CD14-positive monocyte (primary cell): ENCODE measurements around the gene TRPC4AP. TPM values are rescaled to one million over a fixed set of nuclear protein-coding genes. Genes with fewer than 3 reads are reported as not detected.

Experiments used
- DNase-seq, 3 donors: peaks; one replicate each; pipeline ENCODE4 v3.0.0-alpha.2; 2011 to 2022
- H2AFZ ChIP-seq: 2 replicates; pipeline ENCODE4 v1.6.0; 2012; ENCODE audit warnings: mild to moderate bottlenecking, low read depth, low read length, inconsistent platforms; ENCODE audit not compliant: insufficient read depth, poor library complexity, severe bottlenecking
- H3K27ac ChIP-seq, 2 donors: 1 replicate in 1 of 2; 2 replicates in 1 of 2; pipeline ENCODE4 v1.5.1; 2012 to 2013; ENCODE audit warnings: low read length in 2 of 2, control low read depth in 1 of 2, inconsistent platforms in 1 of 2, low read depth in 1 of 2, mild to moderate bottlenecking in 1 of 2
- H3K27me3 ChIP-seq, 2 donors: one replicate each; pipeline versions ENCODE4 v1.6.0 to v1.6.1; 2011 to 2013; ENCODE audit warnings: low read length in 2 of 2; ENCODE audit not compliant: control insufficient read depth in 2 of 2, insufficient read depth in 2 of 2
- H3K36me3 ChIP-seq, 2 donors: replicated peaks in 1 of 2; 1 replicate in 1 of 2; 2 replicates in 1 of 2; pipeline versions ENCODE4 v1.5.1 to v1.6.1; 2012 to 2013; ENCODE audit warnings: low read length in 2 of 2, control low read depth in 1 of 2, inconsistent platforms in 1 of 2, mild to moderate bottlenecking in 1 of 2; ENCODE audit not compliant: insufficient read depth in 2 of 2, control insufficient read depth in 1 of 2
- H3K4me1 ChIP-seq, 2 donors: 1 replicate in 1 of 2; 2 replicates in 1 of 2; pipeline versions ENCODE4 v1.5.1 to v1.6.1; 2012 to 2013; ENCODE audit warnings: low read length in 2 of 2, control low read depth in 1 of 2, inconsistent platforms in 1 of 2, mild to moderate bottlenecking in 1 of 2, moderate library complexity in 1 of 2; ENCODE audit not compliant: insufficient read depth in 2 of 2, control insufficient read depth in 1 of 2
- H3K4me2 ChIP-seq: replicated peaks from 2 replicates; pipeline ENCODE3; 2012; ENCODE audit warnings: low read length, moderate library complexity, mild to moderate bottlenecking; ENCODE audit not compliant: poor library complexity, severe bottlenecking; ENCODE audit errors: extremely low read depth
- H3K4me3 ChIP-seq, 3 experiments: fragments of 200-600 bp in 1 of 3; sonication (generic) in 1 of 3; replicated peaks in 1 of 3; 1 replicate in 2 of 3; 2 replicates in 1 of 3; pipeline ENCODE4 v1.5.1; 2011 to 2013; ENCODE audit warnings: low read length in 3 of 3, mild to moderate bottlenecking in 3 of 3, control low read depth in 2 of 3, low read depth in 2 of 3, inconsistent platforms in 1 of 3, moderate library complexity in 1 of 3
- H3K79me2 ChIP-seq: 2 replicates; pipeline ENCODE4 v1.6.0; 2012; ENCODE audit warnings: mild to moderate bottlenecking, control low read depth, inconsistent platforms, low read length, moderate library complexity; ENCODE audit not compliant: insufficient read depth
- H3K9ac ChIP-seq: 2 replicates; pipeline ENCODE4 v1.6.0; 2017; ENCODE audit warnings: low read length, mild to moderate bottlenecking; ENCODE audit not compliant: insufficient read depth, poor library complexity, severe bottlenecking
- H3K9me3 ChIP-seq, 2 donors: replicated peaks in 1 of 2; 1 replicate in 1 of 2; 2 replicates in 1 of 2; pipeline versions ENCODE4 v1.5.1 to v1.6.1; 2012 to 2013; ENCODE audit warnings: low read length in 2 of 2, control low read depth in 1 of 2; ENCODE audit not compliant: control insufficient read depth in 1 of 2, insufficient read depth in 1 of 2
- H4K20me1 ChIP-seq: 2 replicates; pipeline ENCODE4 v1.6.0; 2012; ENCODE audit warnings: mild to moderate bottlenecking, low read length, control low read depth, moderate library complexity; ENCODE audit not compliant: insufficient read depth
- H3K27ac Mint-ChIP-seq, 7 donors: one replicate each; pipeline ENCODE4 v1.8.0; 2020; ENCODE audit warnings: mild to moderate bottlenecking in 7 of 7, mixed read lengths in 7 of 7, moderate library complexity in 6 of 7, inconsistent platforms in 2 of 7
- H3K27me3 Mint-ChIP-seq, 3 donors: one replicate each; pipeline ENCODE4 v1.8.0; 2021 to 2022; ENCODE audit warnings: low read depth in 3 of 3, mild to moderate bottlenecking in 3 of 3, mixed read lengths in 3 of 3, moderate library complexity in 3 of 3, inconsistent platforms in 1 of 3
- H3K36me3 Mint-ChIP-seq, 2 donors: one replicate each; pipeline ENCODE4 v1.8.0; 2020; ENCODE audit warnings: mixed read lengths in 2 of 2, inconsistent platforms in 1 of 2, mild to moderate bottlenecking in 1 of 2
- H3K4me1 Mint-ChIP-seq: one replicate; pipeline ENCODE4 v1.8.0; 2020; ENCODE audit warnings: mild to moderate bottlenecking, mixed read lengths
- H3K4me3 Mint-ChIP-seq, 2 donors: one replicate each; pipeline ENCODE4 v1.8.0; 2020; ENCODE audit warnings: mild to moderate bottlenecking in 2 of 2, mixed read lengths in 2 of 2, moderate library complexity in 1 of 2
- H3K9me3 Mint-ChIP-seq, 7 donors: one replicate each; pipeline ENCODE4 v1.8.0; 2020 to 2022; ENCODE audit warnings: mixed read lengths in 7 of 7, mild to moderate bottlenecking in 6 of 7, moderate library complexity in 6 of 7, inconsistent platforms in 2 of 7
- CTCF ChIP-seq: fragments of 200-600 bp; IDR thresholded peaks from one replicate; pipeline ENCODE4 v1.8.0; 2022; ENCODE audit warnings: antibody characterized with exemption, mild to moderate bottlenecking
- WGBS: methylation state at CpG from one replicate; pipeline ENCODE4 v1.1.5; 2013; ENCODE audit warnings: missing lambda C conversion rate; ENCODE audit not compliant: insufficient coverage; 5-methylcytosine and 5-hydroxymethylcytosine counted together
- intact Hi-C, 2 donors: fragments of 100-400 bp; cut with micrococcal nuclease; formaldehyde crosslinking; loops; one replicate each; pipeline versions ENCODE4 v1.15.0 to v1.15.1; 2023
- polyA plus RNA-seq, 3 donors: library from polyadenylated mRNA; depleted of rRNA in 1 of 3; unstranded in 2 of 3; stranded (reverse) in 1 of 3; fragments of 300-500 nt in 2 of 3; fragments of >200 nt in 1 of 3; fragmentation: Illumina TruSeq in 2 of 3; gene quantifications; 1 replicate in 2 of 3; 2 replicates in 1 of 3; pipeline ENCODE4 v1.2.3, GENCODE V29; 2012 to 2021

Gene TRPC4AP
- polyA plus RNA-seq, 3 donors, result 80.8 to 98.4 (median 88.6) TPM

GRCh38 chr20:34974246-34974645 lies 118.4 kb downstream of the TRPC4AP start:
- H3K27me3 ChIP-seq, result no peaks in the 10 kb centered on the region
- no peaks in the 10 kb centered on the region for H3K9me3 ChIP-seq
- no peak overlapping the region for H3K4me3 ChIP-seq
- Mint-ChIP-seq H3K4me3 (no peak overlapping the region), H3K4me1 (no peaks in the 10 kb centered on the region), H3K27ac (no peak overlapping the region), H3K36me3 (no peaks in the 10 kb centered on the region), H3K27me3 (peaks cover 1 to 5% (median 4%) of the 10 kb centered on the region in 3 donors), H3K9me3 (no peaks in the 10 kb centered on the region)
- no peak overlapping the region for H3K27ac ChIP-seq
- no peaks in the 10 kb centered on the region for H3K4me1 ChIP-seq
- H3K79me2 ChIP-seq, result no peaks in the 10 kb centered on the region
- no peak overlapping the region for H3K4me2 ChIP-seq
- no peak overlapping the region for H2AFZ ChIP-seq
- 76% methylated on average over 3 of the region's 4 CpGs for WGBS
- no peaks in the 10 kb centered on the region for H3K36me3 ChIP-seq
- DNase-seq, result no peak
- no peaks in the 10 kb centered on the region for H4K20me1 ChIP-seq
- intact Hi-C loops, result no loop called here
- TF ChIP-seq CTCF, result no peak
- H3K9ac ChIP-seq, result no peak overlapping the region

- Mint-ChIP-seq H3K4me3 (no peak overlapping the region), H3K36me3 (no peaks in the 10 kb centered on the region), H3K27me3 (peaks cover 1 to 4% (median 2%) of the 10 kb centered on the region in 3 donors), H3K4me1 (no peaks in the 10 kb centered on the region), H3K27ac (no peak overlapping the region), H3K9me3 (peaks cover 0 to 3% (median 0%) of the 10 kb centered on the region in 7 donors)
- no peaks in the 10 kb centered on the region for H3K27me3 ChIP-seq
- intact Hi-C loops, result no loop called here
- H3K36me3 ChIP-seq, result no peaks in the 10 kb centered on the region
- WGBS, result 89% methylated on average over 9 of the region's 10 CpGs
- TF ChIP-seq CTCF, result no peak
- H3K9ac ChIP-seq, result no peak overlapping the region
- H3K27ac ChIP-seq, result no peak overlapping the region
- no peaks in the 10 kb centered on the region for H3K9me3 ChIP-seq
- H3K4me3 ChIP-seq, result no peak overlapping the region
- H2AFZ ChIP-seq, result no peak overlapping the region
- no peaks in the 10 kb centered on the region for H3K79me2 ChIP-seq
- no peaks in the 10 kb centered on the region for H4K20me1 ChIP-seq
- H3K4me1 ChIP-seq, result no peaks in the 10 kb centered on the region
- H3K4me2 ChIP-seq, result no peak overlapping the region
- no peak for DNase-seq
Observed at GRCh38 chr20:34971561-34972235, 120.9 kb downstream of the TRPC4AP start.
